Pancreas (tissue), 10 donors: ENCODE results near the gene RET. TPM values are rescaled to one million over a fixed set of nuclear protein-coding genes. Genes with fewer than 3 reads are reported as not detected.

Experiments used
- ATAC-seq, 4 donors: fragments of 200-7000 bp; cut with Tn5 transposase; one replicate each; pipeline versions ENCODE4 v1.8.0 to v1.9.1; 2020; ENCODE audit warnings: mild to moderate bottlenecking in 4 of 4, moderate library complexity in 4 of 4
- DNase-seq, 6 donors: peaks; one replicate each; pipeline ENCODE4 v3.0.0-alpha.2; 2020
- FAIRE-seq: peaks from 2 replicates; lab custom pipeline; 2012; peaks lifted over from hg19 to GRCh38; lab: Jason Lieb, UNC
- H3K27ac ChIP-seq, 4 donors: fragments of 200-600 bp; sonication (generic); 1 replicate in 3 of 4; 2 replicates in 1 of 4; pipeline versions ENCODE4 v1.5.0 to v1.8.0; 2020
- H3K27me3 ChIP-seq, 4 donors: fragments of 200-600 bp; one replicate each; pipeline ENCODE4 v1.8.0; 2021
- H3K36me3 ChIP-seq, 3 donors: fragments of 200-600 bp; sonication (generic) in 1 of 3; one replicate each; pipeline versions ENCODE4 v1.5.0 to v1.8.0; 2020 to 2021
- H3K4me1 ChIP-seq, 3 donors: fragments of 200-600 bp; one replicate each; pipeline ENCODE4 v1.8.0; 2021
- H3K4me3 ChIP-seq, 4 donors: fragments of 200-600 bp; sonication (generic) in 2 of 4; one replicate each; pipeline versions ENCODE4 v1.5.0 to v1.8.0; 2020 to 2021
- H3K9me3 ChIP-seq, 4 donors: fragments of 200-600 bp; one replicate each; pipeline ENCODE4 v1.8.0; 2021
- CTCF ChIP-seq, 4 donors: fragments of 200-600 bp; sonication (generic) in 3 of 4; IDR thresholded peaks; one replicate each; pipeline versions ENCODE4 v1.5.0 to v1.8.0; 2021; ENCODE audit warnings: antibody characterized with exemption in 4 of 4
- WGBS, 2 donors: extraction: QIAGEN DNeasy Blood & Tissue Kit; methylation state at CpG; one replicate each; pipeline ENCODE4 v1.1.7; 2013; 5-methylcytosine and 5-hydroxymethylcytosine counted together
- intact Hi-C, 3 donors: fragments of 100-400 bp; cut with DNase I; formaldehyde crosslinking; loops; one replicate each; pipeline versions ENCODE4 v1.11.1 to v1.14.2; 2022
- polyA plus RNA-seq, 2 donors: library from polyadenylated mRNA; stranded (reverse); fragments of 200-250 nt; gene quantifications; one replicate each; pipeline ENCODE4 v1.2.3, GENCODE V29; 2013
- total RNA-seq, 6 donors: library from RNA; stranded (reverse); fragmentation: NEBNext Ultra II Directional in 4 of 6; extraction: Animal tissue kit (Norgen Biotek cat#: 25700) in 4 of 6; gene quantifications; one replicate each; pipeline versions ENCODE4 v1.2.1 to v1.2.4, GENCODE V29; 2021 to 2023
- donor health status: healthy with polysubstance abuse.
- donor health status: DM: no; HTN: no; CAD: no; lungs with moderate emphysema.
- donor health status: DM: no; HTN: no; CAD: no.
- donor health status: control.
- donor health status: control.
- donor health status: Bipolar disorder and iron deficiency.
- donor health status: DM: yes; HTN: yes; CAD: no.
- donor health status: DM: no; HTN: no; CAD: no.
- donor health status: DM: no; HTN: no; CAD: no.
- donor health status: DM: yes; HTN: yes; CAD: no.

RET gene
- total and polyA plus RNA-seq, 8 donors = 0.32 to 4.4 (median 0.83) TPM

DNA sequence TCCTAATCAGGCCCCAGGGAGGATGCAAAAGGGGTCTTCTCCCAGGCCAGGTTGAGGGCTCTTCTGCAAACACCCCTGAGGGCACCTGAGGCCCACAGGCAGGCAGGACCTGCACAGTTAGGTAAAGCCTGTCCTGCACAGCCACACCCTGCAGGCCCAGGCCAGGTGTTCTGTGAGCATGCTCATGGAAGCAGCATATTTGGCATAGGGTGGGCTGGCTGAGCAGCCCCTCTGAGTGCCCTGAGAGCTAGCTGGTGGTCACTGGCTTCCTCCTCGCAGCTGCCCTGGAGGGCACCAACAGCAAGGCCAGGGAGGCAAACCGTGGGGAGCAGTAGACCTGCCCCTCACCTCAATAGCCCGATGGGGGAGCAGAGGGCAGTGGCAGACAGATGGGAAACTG is 3.7 kb upstream of the RET start:
- ATAC-seq (no peak), DNase-seq (peak in 2 of 6 donors; percentile 36 to 52), FAIRE-seq (no peak)
- Histone ChIP-seq H3K9me3 (no peaks in the 10 kb centered on the region), H3K4me3 (no peak overlapping the region), H3K27me3 (no peaks in the 10 kb centered on the region), H3K36me3 (no peaks in the 10 kb centered on the region), H3K4me1 (no peaks in the 10 kb centered on the region), H3K27ac (no peak overlapping the region)
- TF ChIP-seq CTCF (IDR thresholded peaks at IDR 0.05) = no peak
- intact Hi-C loops = no loop called here
- 76 to 84% methylated on average over 3 of the region's 3 CpGs for WGBS, 2 donors

DNA sequence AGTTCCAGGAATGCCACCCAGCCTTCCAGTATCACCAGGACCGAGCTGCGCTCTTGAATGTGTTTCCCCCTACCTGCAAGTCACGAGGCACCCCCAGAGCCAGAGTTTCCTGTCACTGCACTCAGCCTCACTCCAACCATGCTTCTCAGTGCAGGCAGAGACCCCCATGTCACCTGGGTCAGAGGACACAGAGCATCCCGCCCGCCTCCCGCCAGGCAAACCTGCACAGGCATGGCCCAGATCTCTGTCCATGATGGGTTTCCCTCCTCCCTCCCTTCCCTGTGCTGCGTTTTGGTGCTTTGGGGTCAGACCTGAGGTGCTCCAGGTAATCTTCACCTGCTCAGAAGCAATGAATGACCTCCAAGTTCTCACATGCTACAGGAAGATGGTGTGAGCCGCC is 3.1 kb upstream of the RET start:
- H3K9me3 ChIP-seq = no peaks in the 10 kb centered on the region
- 78 to 90% methylated on average over 8 of the region's 8 CpGs for WGBS, 2 donors
- no peak overlapping the region for H3K4me3 ChIP-seq
- no peaks in the 10 kb centered on the region for H3K4me1 ChIP-seq
- ATAC-seq (no peak), DNase-seq (peak in 1 of 6 donors; percentile 21), FAIRE-seq (no peak)
- intact Hi-C loops = no loop called here
- no peaks in the 10 kb centered on the region for H3K36me3 ChIP-seq
- TF ChIP-seq CTCF (IDR thresholded peaks at IDR 0.05) = no peak
- H3K27me3 ChIP-seq = no peaks in the 10 kb centered on the region
- no peak overlapping the region for H3K27ac ChIP-seq

DNA sequence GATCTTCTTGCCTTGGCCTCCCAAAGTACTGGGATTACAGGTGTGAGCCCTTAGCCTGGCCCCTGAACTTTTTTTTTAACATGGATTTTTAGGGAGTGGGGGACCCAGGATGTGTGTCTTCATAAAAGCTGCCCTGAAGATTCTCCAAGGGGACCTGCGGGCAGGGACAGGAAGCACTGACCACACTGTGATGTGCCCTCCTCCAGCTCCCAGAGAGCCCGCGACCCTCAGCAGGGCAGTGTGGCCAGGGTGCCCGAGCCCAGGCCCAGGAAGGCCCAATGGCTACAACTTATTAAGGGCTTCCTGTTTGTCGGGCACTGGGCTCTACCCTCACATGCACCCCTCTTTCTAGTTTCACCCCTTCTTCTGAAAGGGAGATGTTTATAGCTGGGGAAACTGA is 2.5 kb upstream of the RET start:
- Histone ChIP-seq H3K9me3 (no peaks in the 10 kb centered on the region), H3K27me3 (no peaks in the 10 kb centered on the region), H3K27ac (no peak overlapping the region), H3K4me1 (no peaks in the 10 kb centered on the region), H3K4me3 (no peak overlapping the region), H3K36me3 (no peaks in the 10 kb centered on the region)
- no peak for ATAC-seq
- DNase-seq = peak in 2 of 6 donors; percentile 44 to 51
- no peak for TF ChIP-seq CTCF (IDR thresholded peaks at IDR 0.05)
- intact Hi-C loops = no loop called here
- 78 to 90% methylated on average over 5 of the region's 5 CpGs for WGBS, 2 donors
- FAIRE-seq = no peak

DNA sequence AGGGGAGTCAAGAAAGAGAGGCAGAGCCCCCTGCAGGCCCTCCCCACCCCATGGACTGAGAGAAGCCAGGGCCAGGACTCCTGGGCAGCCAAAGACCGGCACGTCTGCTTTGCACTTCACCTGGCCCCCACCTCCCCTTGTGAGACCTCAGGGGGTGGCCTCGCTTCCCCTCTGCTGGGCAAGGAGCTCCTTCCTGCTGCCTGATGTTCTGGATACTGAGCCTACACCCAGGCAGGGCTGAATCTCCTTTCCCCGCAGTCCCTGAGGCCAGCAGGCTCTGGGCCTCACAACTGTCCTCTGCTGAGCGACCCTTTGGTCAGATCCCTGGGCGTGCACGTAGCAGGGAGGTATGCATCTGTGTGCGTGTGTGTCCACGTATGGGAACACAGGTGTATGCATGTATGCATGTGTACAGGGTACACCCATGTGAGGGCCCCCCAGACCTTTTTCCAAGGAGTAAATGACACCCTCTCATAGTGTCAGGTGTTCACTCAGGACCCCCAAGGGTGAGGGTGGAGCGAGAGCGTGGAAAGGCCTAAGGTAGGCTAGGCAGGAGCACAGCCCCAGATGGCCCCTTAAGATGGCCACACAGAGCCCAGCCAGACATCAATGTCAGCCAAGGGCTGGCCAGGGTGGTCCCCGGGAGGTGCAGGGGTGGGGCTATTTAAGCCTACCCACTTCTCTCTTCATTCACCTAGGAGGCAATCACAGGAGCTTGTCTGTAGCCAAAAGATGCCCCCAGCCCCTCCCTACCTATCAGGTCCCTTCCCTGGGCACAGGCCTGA is 1.9 kb upstream of the RET start:
- no peak for FAIRE-seq
- no peaks in the 10 kb centered on the region for H3K27me3 ChIP-seq
- no peaks in the 10 kb centered on the region for H3K9me3 ChIP-seq

More for the DNA sequence above, 1.9 kb upstream of the RET start:
- no peak for TF ChIP-seq CTCF (IDR thresholded peaks at IDR 0.05)
- DNase-seq (peak in 2 of 6 donors; percentile 36 to 42), ATAC-seq (no peak)
- intact Hi-C loops = no loop called here
- Histone ChIP-seq H3K4me3 (no peak overlapping the region), H3K36me3 (no peaks in the 10 kb centered on the region), H3K27ac (no peak overlapping the region), H3K4me1 (no peaks in the 10 kb centered on the region)
- 81 to 91% methylated on average over 9 to 12 of the region's 12 CpGs for WGBS, 2 donors
